ENCODE data around the gene ASMT. TPM values are rescaled to one million over a fixed set of nuclear protein-coding genes. Genes with fewer than 3 reads are reported as not detected.

The ASMT gene
- total and polyA plus RNA-seq, 10 of the 15 experiments (the other 5 are each of a cell fraction or from before 2014, with no cell fraction given): 0.18 to 0.29 TPM; not detected in 8

DNA sequence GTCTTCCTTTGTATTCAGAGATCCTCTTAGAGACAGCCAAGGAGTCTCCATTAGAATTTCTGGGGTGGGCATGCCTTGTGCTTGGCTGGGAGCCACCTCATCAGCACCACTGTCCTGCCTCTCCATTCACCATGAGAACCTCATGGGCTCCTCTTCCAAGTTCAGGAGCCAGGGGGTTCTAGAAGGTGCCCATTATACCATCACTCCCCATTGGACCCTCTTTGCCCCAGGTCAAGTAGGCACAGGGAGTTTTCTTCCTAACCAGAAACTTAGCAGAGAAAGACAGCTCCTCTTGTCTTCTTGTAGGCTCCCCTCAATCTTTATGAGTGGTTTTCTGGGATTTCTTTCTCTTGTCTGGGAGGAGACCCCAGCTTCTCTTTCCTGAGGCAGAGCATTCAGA lies 31.1 kb downstream of the ASMT start (continued):
- TF ChIP-seq E4F1 (IDR thresholded peaks at IDR 0.05; ENCODE audit: borderline replicate concordance, partially characterized antibody) (no peak), NR2C1 (IDR thresholded peaks at IDR 0.05) (no peak), PML (IDR thresholded peaks at IDR 0.05; ENCODE audit: low read length) (no peak), IKZF2 (IDR thresholded peaks at IDR 0.05) (no peak)
- TF ChIP-seq, protein P1, sequence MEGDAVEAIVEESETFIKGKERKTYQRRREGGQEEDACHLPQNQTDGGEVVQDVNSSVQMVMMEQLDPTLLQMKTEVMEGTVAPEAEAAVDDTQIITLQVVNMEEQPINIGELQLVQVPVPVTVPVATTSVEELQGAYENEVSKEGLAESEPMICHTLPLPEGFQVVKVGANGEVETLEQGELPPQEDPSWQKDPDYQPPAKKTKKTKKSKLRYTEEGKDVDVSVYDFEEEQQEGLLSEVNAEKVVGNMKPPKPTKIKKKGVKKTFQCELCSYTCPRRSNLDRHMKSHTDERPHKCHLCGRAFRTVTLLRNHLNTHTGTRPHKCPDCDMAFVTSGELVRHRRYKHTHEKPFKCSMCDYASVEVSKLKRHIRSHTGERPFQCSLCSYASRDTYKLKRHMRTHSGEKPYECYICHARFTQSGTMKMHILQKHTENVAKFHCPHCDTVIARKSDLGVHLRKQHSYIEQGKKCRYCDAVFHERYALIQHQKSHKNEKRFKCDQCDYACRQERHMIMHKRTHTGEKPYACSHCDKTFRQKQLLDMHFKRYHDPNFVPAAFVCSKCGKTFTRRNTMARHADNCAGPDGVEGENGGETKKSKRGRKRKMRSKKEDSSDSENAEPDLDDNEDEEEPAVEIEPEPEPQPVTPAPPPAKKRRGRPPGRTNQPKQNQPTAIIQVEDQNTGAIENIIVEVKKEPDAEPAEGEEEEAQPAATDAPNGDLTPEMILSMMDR (IDR thresholded peaks at IDR 0.05 in 2 of 3, conservative IDR thresholded peaks at IDR 0.05 in 1 of 3; ENCODE audit: control insufficient read depth in 2 of 3, extremely low read depth in 1 of 3, insufficient read depth in 1 of 3, low read depth in 3 of 3, low read length in 3 of 3): no peak
- TF ChIP-seq, protein P2, sequence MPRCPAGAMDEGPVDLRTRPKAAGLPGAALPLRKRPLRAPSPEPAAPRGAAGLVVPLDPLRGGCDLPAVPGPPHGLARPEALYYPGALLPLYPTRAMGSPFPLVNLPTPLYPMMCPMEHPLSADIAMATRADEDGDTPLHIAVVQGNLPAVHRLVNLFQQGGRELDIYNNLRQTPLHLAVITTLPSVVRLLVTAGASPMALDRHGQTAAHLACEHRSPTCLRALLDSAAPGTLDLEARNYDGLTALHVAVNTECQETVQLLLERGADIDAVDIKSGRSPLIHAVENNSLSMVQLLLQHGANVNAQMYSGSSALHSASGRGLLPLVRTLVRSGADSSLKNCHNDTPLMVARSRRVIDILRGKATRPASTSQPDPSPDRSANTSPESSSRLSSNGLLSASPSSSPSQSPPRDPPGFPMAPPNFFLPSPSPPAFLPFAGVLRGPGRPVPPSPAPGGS (IDR thresholded peaks at IDR 0.05; ENCODE audit: borderline replicate concordance, insufficient read depth, low read depth, low read length, poor library complexity, severe bottlenecking): no peak
